ENCODE measurements around the gene PHAF1. TPM values are rescaled to one million over a fixed set of nuclear protein-coding genes. Genes with fewer than 3 reads are reported as not detected.

Gene PHAF1
- total and polyA plus RNA-seq, 2 of the 13 experiments (the other 11 are each of a cell fraction or from before 2014, with no cell fraction given): 48.3 to 174 TPM

DNA sequence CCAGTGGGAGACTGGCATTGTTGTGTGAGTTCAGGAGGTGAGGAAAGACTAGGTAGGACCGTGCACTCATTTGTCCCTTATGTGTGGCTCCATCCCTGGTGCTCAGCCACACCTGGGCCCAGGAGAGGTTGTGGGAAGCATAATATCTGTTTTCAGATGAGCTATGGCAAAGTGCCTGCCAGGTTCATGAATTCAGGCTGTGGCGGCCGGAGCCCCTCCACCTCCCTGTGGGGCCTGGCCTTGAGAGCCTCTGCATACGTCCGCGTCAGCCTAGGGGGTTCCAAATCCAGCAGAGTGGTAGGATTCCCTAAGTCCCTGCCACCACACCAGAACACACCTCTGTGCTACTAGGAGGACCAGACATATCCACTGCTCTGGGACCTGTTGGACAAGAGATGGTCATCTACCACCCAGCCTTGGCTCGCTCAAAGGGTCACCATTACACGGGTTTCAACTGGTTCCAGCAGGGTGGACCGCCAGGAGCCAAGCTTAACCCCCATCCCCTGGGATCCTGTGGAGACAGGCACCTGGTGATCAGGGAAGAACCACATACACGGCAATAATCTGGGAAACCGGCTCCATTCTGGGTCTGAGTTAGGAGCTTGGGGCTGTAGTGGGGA is 39.0 kb downstream of the PHAF1 start (continued):
- TF ChIP-seq, protein P1, sequence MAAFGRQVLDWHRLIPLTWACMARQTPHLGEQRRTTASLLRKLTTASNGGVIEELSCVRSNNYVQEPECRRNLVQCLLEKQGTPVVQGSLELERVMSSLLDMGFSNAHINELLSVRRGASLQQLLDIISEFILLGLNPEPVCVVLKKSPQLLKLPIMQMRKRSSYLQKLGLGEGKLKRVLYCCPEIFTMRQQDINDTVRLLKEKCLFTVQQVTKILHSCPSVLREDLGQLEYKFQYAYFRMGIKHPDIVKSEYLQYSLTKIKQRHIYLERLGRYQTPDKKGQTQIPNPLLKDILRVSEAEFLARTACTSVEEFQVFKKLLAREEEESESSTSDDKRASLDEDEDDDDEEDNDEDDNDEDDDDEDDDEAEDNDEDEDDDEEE (CRISPR knock-in tag; IDR thresholded peaks at IDR 0.05): no peak
- TF ChIP-seq SP2 (CRISPR knock-in tag; IDR thresholded peaks at IDR 0.05) (peak; percentile 10; the same call in 1 of the 2 replicates), ZNF274 (CRISPR knock-in tag; IDR thresholded peaks at IDR 0.05) (no peak), WIZ (CRISPR knock-in tag; IDR thresholded peaks at IDR 0.05) (no peak), ZNF782 (CRISPR knock-in tag; IDR thresholded peaks at IDR 0.05; ENCODE audit: borderline replicate concordance) (no peak), ZNF350 (CRISPR knock-in tag; IDR thresholded peaks at IDR 0.05; ENCODE audit: borderline replicate concordance, low read depth) (0 out of 2 replicates have a peak, but pooled peaks have one; percentile 4), ZNF142 (CRISPR knock-in tag; IDR thresholded peaks at IDR 0.05) (0 out of 2 replicates have a peak, but pooled peaks have one; percentile 18), CEBPB (IDR thresholded peaks at IDR 0.05; ENCODE audit: borderline replicate concordance, low read depth, low read length) (no peak), ZNF18 (CRISPR knock-in tag; IDR thresholded peaks at IDR 0.05; ENCODE audit: insufficient replicate concordance) (no peak), PHF8 (CRISPR knock-in tag; IDR thresholded peaks at IDR 0.05) (no peak), ZNF672 (CRISPR knock-in tag; IDR thresholded peaks at IDR 0.05) (no peak), ZMYM3 (CRISPR knock-in tag; IDR thresholded peaks at IDR 0.05) (no peak), ZC3H13 (CRISPR knock-in tag; IDR thresholded peaks at IDR 0.05) (peak; percentile 78; the same call in 1 of the 2 replicates), CENPX (CRISPR knock-in tag; IDR thresholded peaks at IDR 0.05) (no peak), REPIN1 (CRISPR knock-in tag; IDR thresholded peaks at IDR 0.05; ENCODE audit: borderline replicate concordance, low read depth) (no peak), YEATS4 (CRISPR knock-in tag; IDR thresholded peaks at IDR 0.05; ENCODE audit: borderline replicate concordance) (no peak), TEAD2 (CRISPR knock-in tag; IDR thresholded peaks at IDR 0.05) (0 out of 2 replicates have a peak, but pooled peaks have one; percentile 28), ZNF619 (CRISPR knock-in tag; IDR thresholded peaks at IDR 0.05) (no peak), ZMYM2 (CRISPR knock-in tag; IDR thresholded peaks at IDR 0.05) (no peak), ZNF776 (CRISPR knock-in tag; IDR thresholded peaks at IDR 0.05) (no peak), ZNF839 (CRISPR knock-in tag; IDR thresholded peaks at IDR 0.05; ENCODE audit: borderline replicate concordance) (no peak)

All from HepG2 (cell line).